SK-N-SH treated with all-trans-retinoic acid at 6 μM for 48 hours (cell line): ENCODE results near the gene AKNA.

ENCODE experiments used
- ARNTL ChIP-seq: fragments of 450-650 bp; formaldehyde crosslinking; IDR thresholded peaks from 2 replicates; pipeline ENCODE4 v1.5.0; 2020; ENCODE audit warnings: low read depth, mild to moderate bottlenecking, moderate library complexity, borderline replicate concordance
- ISL1 ChIP-seq: fragments of 250-450 bp; sonication (Bioruptor Pico); IDR thresholded peaks from 2 replicates; pipeline ENCODE4 v2.1.2; 2022; ENCODE audit warnings: mild to moderate bottlenecking, moderate library complexity
- OSR1 ChIP-seq: fragments of 250-450 bp; sonication (Bioruptor Pico); IDR thresholded peaks from 2 replicates; pipeline ENCODE4 v1.8.0; 2022; ENCODE audit warnings: moderate library complexity, mild to moderate bottlenecking, inconsistent platforms
- PATZ1 ChIP-seq: fragments of 250-450 bp; sonication (Bioruptor Pico); IDR thresholded peaks from 2 replicates; pipeline ENCODE4 v1.8.0; 2020; ENCODE audit warnings: mild to moderate bottlenecking, moderate library complexity, borderline replicate concordance
- RARB ChIP-seq: fragments of 250-450 bp; sonication (Bioruptor Pico); IDR thresholded peaks from 2 replicates; pipeline ENCODE4 v1.8.0; 2021; ENCODE audit warnings: mild to moderate bottlenecking, moderate library complexity
- SNAI2 ChIP-seq: fragments of 250-450 bp; sonication (Bioruptor Pico); IDR thresholded peaks from 2 replicates; pipeline ENCODE4 v1.5.0; 2020; ENCODE audit warnings: mild to moderate bottlenecking, moderate library complexity
- ZFP3 ChIP-seq: fragments of 250-450 bp; sonication (Bioruptor Pico); IDR thresholded peaks from 2 replicates; pipeline ENCODE4 v1.5.0; 2020; ENCODE audit warnings: mild to moderate bottlenecking, moderate library complexity
- ZFP30 ChIP-seq: fragments of 450-650 bp; formaldehyde crosslinking; IDR thresholded peaks from 2 replicates; pipeline ENCODE4 v1.5.0; 2022; ENCODE audit warnings: mild to moderate bottlenecking, moderate library complexity
- ZNF565 ChIP-seq: fragments of 450-650 bp; formaldehyde crosslinking; conservative IDR thresholded peaks from 2 replicates; pipeline ENCODE4 v1.5.0; 2020; ENCODE audit warnings: low read depth, mild to moderate bottlenecking, moderate library complexity
- ZNF70 ChIP-seq: fragments of 450-650 bp; formaldehyde crosslinking; IDR thresholded peaks from 2 replicates; pipeline ENCODE4 v1.5.0; 2020; ENCODE audit warnings: mild to moderate bottlenecking, moderate library complexity
- ZNF8 ChIP-seq: fragments of 450-650 bp; formaldehyde crosslinking; IDR thresholded peaks from 2 replicates; pipeline ENCODE4 v1.5.0; 2020; ENCODE audit warnings: mild to moderate bottlenecking, moderate library complexity
- TF ChIP-seq, protein P1 (sequence below): fragments of 250-450 bp; sonication (Bioruptor Pico); IDR thresholded peaks from 2 replicates; pipeline ENCODE4 v1.5.1; 2021; ENCODE audit warnings: mild to moderate bottlenecking, moderate library complexity

DNA sequence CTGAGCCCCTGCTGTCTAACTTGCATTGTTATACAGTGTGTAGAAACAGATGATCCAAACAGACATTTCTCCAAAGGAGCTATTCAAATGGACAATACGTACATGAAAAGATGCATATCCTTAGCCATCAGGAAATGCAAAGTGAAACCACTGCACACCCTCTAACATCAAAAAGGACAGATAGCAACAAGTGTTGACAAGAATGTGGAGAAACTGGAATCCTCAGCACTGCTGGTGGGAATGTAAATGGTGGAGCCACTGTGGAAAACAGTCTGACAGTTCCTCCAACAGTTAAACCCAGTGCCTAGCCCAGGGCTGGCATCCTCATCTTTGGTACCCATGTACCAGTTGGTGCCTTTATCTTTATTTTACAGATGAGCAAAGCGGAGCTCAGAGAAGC is 49.6 kb downstream of the AKNA start:
- TF ChIP-seq ZNF8 (no peak), PATZ1 (CRISPR knock-in tag) (no peak), SNAI2 (CRISPR knock-in tag) (no peak), OSR1 (CRISPR knock-in tag) (no peak), ZNF565 (no peak), ARNTL (CRISPR knock-in tag) (no peak), RARB (CRISPR knock-in tag) (no peak), ZNF70 (CRISPR knock-in tag) (no peak), ZFP30 (CRISPR knock-in tag) (no peak), ZFP3 (CRISPR knock-in tag) (no peak), ISL1 (no peak)
- TF ChIP-seq, protein P1, sequence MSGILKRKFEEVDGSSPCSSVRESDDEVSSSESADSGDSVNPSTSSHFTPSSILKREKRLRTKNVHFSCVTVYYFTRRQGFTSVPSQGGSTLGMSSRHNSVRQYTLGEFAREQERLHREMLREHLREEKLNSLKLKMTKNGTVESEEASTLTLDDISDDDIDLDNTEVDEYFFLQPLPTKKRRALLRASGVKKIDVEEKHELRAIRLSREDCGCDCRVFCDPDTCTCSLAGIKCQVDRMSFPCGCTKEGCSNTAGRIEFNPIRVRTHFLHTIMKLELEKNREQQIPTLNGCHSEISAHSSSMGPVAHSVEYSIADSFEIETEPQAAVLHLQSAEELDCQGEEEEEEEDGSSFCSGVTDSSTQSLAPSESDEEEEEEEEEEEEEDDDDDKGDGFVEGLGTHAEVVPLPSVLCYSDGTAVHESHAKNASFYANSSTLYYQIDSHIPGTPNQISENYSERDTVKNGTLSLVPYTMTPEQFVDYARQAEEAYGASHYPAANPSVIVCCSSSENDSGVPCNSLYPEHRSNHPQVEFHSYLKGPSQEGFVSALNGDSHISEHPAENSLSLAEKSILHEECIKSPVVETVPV (CRISPR knock-in tag), result no peak
